NCI-H1105 (cell line): Measurements from ENCODE around the gene KRT6C.
A peak's percentile ranks its signal among the peaks of the same experiment; 100 is the strongest.
"Not testable (repeated sequence)": the region's sequence is repeated elsewhere in the genome, so short reads cannot be mapped to it uniquely, and the experiment has no call there.

Experiments
- DNase-seq: peaks from one replicate; lab custom pipeline; 2025; lab: John Stamatoyannopoulos, UW

KRT6C gene

DNA sequence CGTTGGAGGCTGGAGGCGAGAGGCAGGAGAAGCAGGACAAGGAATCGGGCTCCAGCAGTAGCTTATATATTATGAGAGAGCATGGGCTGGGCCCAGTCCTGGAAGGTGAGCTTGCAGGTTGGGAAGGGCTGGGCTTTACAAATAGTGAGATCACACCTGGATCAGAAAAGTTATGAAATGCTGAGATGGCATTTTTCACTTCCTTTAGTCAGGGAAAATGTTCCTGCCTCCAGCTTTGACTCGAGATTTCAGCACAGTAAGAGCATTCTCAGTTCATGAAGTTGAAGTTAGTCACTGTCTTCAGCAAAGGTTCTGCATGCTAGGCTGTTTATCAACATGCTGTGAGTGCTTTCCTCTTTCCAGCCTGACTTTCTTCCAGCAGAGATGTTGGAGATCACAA lies at the start of gene KRT6C:
TSS of gene KRT6C (minus strand) at position 38 of the 400 bp plus-strand sequence. CDS start 68 bp downstream, outside the sequence.
- no peak for DNase-seq

DNA sequence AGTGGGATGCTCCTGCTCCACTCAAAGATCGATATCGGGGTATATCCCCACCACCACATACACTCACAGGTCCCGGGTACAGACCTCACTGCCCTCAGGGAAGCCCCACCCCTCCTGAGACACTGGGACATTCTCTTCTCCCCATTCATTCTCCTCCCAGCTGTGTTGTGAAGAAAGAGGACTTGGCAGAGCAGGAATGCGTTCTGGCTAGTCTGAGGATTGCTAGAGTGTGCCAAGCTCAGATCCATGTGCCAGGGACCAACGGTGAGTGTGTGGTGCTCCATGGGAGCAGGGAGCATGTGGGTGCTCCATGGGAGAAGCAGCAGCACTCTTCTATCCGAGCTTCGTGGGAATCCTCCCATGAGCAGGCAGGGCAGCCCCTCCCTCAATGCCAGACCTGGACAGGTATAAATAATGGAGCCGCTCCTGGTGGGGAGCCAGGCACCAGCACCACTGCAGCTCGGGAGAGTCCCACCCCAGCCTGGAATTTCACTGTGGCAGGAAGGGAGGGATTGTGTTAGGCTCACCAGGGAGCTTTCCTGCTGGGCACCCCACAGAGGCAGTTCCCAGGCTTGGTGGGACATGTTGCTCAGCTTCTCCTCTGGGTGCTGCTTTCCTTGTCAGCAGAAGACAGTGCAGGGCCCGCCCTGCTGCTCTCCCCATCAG lies 48.9 kb upstream of the KRT6C start:
- DNase-seq: no peak

DNA sequence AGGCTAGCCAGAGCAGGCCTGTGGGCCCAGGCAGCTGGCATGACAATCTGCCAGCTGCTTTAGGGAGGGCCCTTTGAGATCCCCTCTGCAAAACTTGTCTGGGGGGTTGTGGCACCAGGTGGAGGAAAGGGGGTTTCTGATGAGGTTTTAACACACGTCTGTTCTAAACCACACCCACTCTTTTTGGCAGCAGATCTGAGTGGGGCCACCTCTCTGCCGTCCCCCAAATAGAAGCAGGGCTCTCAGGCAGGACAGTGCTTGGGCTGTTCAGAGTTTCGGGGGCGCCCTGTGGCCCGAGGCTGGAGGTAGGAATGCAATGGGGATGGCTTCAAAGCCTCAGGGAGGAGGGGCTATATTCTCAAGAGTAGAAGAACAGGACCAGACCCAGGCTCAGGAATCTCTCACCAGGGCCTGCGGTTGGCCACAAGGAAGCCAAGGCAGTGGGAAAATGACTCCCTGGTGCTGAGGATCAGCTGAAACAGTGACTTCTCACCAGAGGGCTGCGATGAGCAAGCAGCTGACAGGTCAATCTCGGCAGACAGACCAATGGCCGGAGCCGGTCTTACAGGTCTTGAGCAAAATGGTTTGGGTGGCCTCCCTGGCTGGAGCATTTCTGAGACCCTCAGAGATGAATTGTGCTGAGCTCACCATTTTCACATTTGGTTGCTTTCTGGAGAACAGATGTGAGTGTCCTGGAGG lies 48.1 kb upstream of the KRT6C start:
- DNase-seq: peak; percentile 11

DNA sequence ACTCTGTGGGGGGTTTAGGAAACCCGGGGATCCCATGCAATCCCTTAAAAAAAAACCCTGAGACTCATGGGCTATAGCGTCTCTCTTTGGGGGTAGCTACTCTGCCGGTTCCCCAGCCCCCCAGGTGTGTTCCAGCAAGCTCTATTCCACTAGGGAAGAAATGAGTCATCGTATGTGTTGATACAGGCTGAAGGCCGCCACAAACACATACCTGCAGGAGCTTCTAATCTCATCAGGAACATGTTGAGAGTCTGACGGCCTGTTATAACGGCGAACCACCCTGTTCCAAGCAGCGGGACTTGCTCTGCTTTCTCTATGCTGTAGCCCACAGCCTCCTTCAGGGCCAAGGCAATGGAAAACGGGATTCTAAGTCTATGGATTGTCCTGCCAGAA lies 47.6 kb upstream of the KRT6C start:
- DNase-seq: no peak

DNA sequence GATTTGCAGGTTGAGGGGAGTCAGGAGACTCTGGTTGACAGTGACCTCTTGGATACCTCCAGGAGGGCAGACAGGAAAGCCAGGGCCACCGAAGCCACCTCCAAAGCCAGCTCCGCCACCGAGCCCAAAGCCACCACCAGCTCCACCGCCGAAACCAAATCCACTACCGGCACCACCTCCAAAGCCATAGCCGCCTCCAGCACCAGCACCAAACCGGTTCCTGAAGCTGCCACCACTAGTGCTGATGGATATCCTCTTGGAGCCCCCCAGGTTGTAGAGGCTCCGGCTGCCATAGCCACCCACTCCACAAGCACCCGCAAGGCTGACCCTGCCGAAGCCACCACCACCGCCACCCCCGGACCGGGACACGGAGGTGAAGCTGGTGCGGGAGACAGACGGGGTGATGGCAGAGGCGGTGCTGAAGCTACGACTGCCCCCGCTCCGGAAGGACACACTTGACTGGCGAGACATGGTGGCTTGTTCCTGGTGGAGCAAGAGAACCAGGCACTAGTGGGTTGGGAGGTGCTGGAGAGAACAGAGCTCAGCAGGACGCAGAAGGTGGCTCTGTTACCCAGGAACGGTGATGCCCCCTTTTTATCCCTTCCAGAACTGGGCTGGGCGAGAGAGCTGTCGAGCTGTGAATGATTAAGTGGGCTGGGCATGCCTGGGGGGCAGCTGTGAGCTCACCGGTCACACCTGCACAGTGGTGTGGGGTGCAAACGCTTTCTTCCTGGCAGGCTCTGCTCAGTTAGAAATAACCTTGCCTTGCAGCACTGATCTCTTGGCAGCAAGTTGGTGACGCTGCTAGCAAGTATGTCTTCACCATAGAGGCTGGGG lies 46.4 kb upstream of the KRT6C start, which contains the start of gene KRT5:
TSS of gene KRT5 (minus strand) at position 569 of the 837 bp plus-strand sequence. CDS start at position 471, 98 bp downstream.
- no peak for DNase-seq

DNA sequence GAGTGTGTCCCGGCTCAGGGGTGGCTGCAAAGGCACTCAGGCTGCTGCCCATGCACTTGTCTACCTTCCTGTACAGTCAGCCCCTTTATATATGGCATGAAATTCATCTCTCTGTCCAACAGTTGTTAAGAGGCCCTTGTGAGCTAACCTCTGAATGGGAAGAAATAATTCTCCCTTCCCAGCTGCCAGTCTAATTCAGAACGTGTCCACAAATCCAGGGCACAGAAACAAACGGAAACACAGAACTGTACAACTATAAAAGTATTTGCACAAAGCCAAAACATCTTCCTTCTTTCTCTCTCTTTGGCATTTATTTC lies 45.7 kb upstream of the KRT6C start:
- DNase-seq: no peak

DNA sequence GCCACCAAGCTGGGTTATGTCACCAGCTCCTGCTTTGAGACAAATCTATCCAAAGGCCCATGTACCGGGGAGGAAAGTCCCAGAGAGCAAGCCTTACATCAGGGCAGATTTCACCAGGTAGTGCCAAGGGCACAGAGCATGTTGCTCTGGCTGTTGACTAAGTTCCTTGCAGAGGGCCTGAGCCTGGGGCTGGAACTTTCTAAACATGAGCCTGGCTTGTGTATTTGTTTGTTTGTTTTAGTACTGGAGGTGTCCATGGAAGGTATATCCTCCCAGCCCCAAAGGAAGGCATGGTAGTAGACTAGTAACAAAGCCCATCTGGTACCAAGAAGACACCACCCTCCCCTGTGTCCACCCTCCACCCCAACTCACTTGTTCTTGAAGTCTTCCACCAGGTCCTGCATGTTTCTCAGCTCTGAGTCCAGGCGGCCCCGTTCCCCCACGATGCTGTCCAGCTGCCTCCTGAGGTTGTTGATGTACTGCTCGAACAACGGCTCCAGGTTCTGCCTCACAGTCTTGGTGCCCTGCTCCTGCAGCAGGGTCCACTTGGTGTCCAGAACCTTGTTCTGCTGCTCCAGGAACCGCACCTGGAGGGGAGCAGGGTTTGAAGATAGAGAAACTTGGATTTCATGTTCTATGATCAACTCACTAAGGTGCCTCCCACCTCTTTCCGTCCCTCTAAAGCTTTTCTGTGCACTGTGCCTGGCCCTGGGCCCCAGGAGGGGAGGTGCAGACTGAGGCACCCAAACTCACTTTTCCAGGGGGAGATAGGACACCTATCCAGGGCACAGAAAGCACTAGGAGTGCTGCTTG lies 45.2 kb upstream of the KRT6C start:
- DNase-seq: no peak

DNA sequence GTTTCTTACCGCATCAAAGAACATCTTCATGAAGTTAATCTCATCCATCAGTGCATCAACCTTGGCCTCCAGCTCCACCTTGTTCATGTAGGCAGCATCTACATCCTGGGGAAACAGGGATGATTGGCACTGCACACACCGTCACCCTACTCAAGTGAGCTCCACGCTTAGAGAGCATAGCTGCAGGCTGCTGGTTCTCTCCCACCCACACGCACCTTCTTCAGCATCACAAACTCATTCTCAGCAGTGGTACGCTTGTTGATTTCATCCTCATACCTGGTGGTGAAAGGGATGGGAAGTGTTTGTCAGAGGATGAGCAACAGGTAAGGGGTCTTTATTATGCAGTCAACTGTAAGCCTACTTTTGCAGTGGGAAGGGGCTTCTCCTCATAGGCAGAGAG lies 44.3 kb upstream of the KRT6C start:
- DNase-seq: no peak

DNA sequence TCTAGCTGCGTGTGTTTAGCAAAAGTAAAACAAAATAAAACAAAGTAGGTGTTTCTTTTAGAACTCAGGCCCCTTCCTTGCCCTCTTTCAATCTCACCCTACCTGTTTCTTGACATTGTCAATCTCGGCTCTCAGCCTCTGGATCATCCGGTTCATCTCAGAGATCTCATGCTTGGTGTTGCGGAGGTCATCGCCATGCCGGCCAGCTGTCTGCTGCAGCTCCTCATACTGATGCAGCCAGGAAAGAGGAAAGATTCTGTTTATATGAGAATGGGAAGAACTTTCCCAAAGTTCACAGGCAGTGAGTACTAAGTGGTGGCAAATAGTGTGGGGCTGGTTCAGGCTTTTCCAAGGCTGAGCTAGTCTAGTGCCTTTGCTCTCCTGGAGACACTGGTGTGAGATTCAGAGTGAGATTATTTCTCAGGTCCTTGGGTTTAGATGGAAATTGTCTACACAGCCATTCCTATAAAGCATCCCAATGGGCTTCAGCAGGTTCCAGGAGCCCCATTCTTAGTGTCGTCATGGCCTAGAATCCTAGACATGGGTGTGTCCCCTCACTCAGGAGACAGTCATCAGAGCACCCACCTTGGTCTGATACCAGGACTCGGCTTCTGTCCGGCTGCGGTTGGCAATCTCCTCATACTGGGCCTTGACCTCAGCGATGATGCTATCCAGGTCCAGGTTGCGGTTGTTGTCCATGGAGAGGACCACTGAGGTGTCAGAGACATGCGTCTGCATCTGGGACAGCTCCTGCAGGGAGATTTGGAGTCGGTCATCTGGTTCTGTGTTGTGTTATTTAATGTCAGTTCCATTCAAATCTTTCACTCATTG lies 43.6 kb upstream of the KRT6C start:
- no peak for DNase-seq

DNA sequence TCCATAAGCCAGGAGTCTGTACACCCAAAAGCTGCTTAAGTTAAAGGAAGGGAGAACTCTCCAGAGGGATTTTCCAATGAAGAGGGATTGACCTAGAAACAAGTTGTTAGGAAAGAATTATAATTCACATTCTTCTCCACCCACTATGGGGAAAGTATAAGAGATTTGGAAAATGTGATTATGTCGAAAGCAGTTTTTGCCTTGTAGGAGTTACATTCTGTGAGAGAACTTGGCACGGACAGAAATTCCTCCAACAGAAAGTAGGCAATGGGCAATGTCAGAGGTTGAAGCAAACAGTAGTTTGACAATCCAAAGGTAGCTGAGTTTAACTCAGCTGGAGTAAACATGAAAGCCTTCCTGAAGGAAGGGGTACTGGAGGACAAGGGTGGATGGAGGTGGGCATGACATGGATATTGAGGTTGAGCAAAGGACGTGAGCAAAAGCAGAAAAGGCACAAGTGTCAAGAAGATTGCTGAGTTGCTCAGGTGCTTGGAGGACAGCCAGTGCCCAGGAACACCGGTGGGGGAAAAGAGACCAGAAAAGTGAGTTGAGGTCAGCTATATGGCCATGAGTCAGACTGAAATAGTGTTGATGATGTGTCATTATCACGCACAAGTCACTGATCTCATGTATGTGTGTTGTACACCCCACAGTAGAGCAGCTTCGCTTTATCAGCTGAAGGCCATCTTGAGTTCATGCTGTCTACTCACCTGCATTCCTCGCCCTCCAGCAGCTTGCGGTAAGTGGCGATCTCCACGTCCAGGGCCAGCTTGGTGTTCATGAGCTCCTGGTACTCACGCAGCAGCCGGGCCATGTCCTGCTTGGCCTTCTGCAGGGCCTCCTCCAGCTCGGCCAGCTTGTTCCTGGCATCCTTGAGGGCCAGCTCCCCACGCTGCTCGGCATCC lies 42.6 kb upstream of the KRT6C start:
- DNase-seq: no peak

DNA sequence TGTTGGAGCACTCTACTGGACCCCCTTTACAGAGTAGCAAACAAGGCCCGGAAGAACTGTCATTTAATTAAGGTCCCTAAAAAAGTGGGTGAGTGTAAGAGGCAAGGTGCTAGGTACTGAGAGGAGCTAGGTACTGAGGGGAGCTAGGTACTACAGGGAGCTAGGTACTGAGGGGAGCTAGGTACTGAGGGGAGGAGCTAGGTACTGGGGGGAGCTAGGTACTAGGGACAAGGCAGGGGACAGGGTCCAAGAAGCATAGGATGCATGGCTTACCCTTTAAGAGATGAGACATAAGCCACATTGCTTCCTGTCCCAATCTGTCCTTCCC lies 41.7 kb upstream of the KRT6C start:
- DNase-seq: no peak

DNA sequence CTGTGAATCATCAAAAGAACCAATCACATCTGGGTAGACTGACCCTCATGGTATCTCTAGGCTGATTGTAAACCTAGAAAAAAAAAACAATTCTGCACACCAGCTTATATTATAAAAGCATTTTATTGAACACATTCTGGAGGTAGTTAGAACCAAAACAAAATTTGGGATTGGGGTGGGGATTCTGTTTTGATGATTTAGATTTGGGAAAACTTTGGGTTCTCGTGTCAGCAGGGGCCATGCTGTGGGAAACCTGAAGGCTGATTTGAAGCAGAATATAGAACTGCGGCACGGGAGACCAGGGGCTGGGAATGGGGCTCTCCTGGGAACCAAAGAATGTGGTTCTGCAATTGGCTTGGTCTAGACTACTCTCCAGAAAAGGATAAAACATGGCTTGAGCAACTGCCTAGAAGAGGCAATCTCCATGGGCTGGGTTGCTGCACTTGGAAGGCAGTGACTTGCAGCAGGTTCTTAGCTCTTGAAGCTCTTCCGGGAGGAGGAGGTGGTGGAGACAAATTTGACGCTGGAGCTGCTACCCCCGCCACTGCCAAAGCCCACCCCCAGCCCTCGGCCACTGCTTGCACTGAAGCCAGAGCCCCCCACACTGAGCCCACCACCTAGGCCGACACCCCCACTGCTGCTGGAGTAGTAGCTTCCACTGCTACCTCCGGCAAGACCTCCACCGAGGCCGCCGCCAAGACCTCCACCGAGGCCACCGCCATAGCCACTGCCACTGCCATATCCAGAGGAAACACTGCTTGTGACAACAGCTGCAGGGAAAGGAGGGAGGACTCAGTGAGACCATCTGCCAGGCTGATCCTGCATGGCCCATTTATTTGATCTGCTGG lies 41.1 kb upstream of the KRT6C start:
- DNase-seq: no peak

DNA sequence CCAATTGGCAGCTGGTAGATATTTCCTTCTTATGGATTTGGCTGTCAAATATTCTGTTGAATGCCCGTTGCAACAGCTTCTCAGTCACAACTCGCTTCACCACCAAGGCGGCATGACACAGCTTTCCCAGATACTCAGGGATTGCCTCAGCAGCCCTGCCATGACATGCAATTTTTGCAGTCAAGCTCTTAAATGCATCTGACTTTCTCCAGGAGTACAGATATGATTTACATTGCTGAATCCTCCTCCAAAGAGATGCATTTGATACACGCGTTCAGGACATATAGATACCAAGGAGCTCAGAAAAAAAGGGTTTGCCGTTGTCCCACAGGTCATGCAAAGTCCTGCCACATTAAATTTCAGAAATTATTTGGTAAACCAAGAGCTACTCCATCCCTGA lies 40.1 kb upstream of the KRT6C start:
- DNase-seq: no peak

DNA sequence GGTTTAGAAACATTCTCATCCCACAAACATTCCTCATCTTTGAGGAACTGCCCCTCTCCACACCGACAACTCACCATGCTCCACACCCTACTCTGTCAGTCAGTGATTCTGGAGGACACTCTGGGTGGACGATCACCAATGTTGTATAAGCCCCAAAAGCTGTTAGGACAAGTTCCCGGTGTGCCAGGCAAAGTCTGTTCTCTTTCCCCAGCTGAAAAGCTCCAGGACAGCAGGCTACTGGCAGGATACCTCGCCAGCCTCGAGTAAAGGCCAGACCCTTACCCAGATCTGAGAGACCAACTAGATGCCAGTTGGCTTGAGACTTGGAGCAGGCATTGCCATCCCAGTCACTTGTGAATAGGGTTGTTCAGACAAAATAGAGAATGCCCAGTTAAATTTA lies 34.6 kb upstream of the KRT6C start:
- no peak for DNase-seq

DNA sequence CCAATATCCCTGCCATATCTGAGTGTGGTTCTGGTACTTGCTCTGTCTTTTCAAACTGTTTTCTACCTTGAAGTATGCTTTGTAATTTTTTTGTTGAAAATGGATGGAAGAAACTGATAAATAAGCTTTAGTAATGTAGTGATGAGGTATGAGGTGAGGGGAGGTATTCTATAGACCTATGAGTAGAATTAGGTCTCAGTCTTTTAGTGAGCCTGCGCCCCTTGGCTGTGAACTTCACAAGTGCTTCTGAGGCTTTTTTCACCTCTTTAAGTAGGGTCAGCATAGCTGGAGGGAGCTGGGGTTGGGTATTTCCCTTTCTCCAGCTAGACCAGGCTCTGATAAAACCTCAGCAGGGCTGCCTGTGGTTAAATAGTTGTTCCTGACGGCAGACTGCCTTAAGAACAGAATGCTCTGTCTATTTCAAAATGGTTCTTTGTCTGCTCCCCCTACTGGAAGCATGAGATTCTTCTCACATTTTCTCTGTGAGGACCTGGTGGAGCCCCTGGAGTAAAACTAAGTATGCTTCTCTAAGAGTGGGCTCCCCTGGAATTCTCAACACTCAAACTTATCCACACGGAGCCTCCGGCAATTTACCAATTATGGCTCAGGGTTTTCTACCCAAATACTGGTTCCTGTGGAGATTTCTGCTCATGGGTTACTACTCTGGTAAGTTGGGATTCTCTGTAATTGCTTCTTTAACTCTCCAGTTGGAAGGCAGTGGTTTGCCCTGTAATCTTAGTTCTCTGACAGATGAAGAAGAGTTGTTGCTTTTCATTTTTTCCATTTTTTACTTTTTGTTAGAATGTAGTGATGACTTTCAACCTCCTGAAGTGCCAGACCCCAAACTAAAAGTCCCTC lies 33.5 kb upstream of the KRT6C start:
- no peak for DNase-seq

DNA sequence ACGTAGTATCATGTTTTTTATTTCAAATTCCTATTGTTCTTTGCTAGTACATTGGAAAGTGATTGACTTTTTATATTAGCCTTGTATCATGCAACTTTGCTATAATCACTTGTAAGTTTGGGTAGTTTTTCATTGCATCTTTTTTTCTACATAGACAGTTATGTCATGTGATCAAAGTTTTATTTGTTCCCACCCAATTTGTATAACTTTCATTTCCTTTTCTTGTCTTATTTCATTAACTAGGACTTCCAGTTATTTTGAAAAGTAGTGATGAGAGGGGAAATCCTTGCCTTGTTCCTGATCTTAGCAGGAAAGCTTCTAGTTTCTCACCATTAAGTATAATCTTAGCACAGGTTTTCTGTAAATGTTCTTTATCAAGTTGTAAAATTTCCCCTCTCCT lies 29.3 kb upstream of the KRT6C start:
- DNase-seq: no peak

DNA sequence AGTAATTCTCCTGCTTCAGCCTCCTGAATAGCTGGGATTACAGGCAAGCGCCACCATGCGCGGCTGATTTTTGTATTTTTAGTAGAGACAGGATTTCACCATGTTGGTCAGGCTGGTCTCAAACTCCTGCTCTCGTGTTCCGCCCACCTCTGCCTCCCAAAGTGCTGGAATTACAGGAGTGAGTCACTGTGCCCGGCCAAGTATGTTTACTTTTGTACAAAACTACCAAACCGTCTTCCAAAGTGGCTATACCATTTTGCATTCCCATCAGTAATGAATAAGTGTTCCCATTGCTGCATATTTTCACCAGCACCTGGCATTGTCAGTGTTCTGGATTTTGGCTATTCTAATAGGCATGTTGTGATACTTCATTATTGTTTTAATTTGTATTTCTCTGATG lies 27.9 kb upstream of the KRT6C start:
- DNase-seq: no peak

DNA sequence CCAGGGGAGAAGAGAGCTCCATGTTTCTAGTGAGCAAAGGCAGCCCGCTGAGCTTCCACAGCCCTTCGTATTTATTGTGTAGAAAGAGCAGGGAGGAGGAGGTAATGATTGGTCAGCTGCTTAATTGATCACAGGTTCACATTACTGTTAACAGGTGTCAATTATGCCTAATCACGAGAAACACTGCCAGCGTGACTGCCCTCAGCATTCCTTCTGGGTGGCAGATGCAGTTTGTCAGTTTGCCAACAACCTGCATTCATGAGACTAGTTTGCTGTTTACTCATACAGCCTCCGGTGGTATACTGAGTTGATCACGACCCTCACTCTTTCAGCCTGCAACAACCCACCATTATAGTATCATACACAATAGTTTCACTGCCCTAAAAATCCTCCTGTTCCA lies 27.0 kb upstream of the KRT6C start:
- DNase-seq: not testable (repeated sequence)
